A549 (cell line): ENCODE data around the gene RIMS4. TPM values are rescaled to one million over a fixed set of nuclear protein-coding genes. Genes with fewer than 3 reads are reported as not detected.

ENCODE experiments used
- ATAC-seq, 2 experiments: fragments of 200-7000 bp in 1 of 2; fragments of >200 bp in 1 of 2; cut with Nextera tagmentation in 1 of 2; cut with Tn5 transposase in 1 of 2; 3 replicates each; pipeline versions ENCODE4 v1.8.0 to v1.9.1; 2018 to 2020; ENCODE audit warnings: mild to moderate bottlenecking in 1 of 2, moderate library complexity in 1 of 2
- CTCF ChIA-PET: fragments of 300-600 bp; sonication (Branson Sonifier 250); formaldehyde crosslinking; extraction: SDS; loops from one replicate; lab custom pipeline; 2021; ENCODE audit warnings: antibody characterized with exemption, inconsistent platforms; lab: Yijun Ruan, JAX
- POLR2A ChIA-PET: fragments of 350-600 bp; formaldehyde crosslinking; extraction: SDS; loops from one replicate; lab custom pipeline; 2021; ENCODE audit warnings: antibody characterized with exemption, inconsistent platforms; lab: Yijun Ruan, JAX
- DNase-seq, 2 experiments: peaks; one replicate each; pipeline versions ENCODE4 v3.0.0 to v3.0.0-alpha.2; 2011 to 2016; ENCODE audit warnings: low read depth in 1 of 2, low spot score in 1 of 2
- FAIRE-seq: peaks from 2 replicates; lab custom pipeline; 2011; peaks lifted over from hg19 to GRCh38; lab: Jason Lieb, UNC
- H3K27ac ChIP-seq, 2 experiments: fragments of >200 bp; sonication (Bioruptor Twin); formaldehyde crosslinking; 3 replicates each; pipeline ENCODE4 v1.5.1; 2016 to 2017
- H3K4me1 ChIP-seq: fragments of >200 bp; sonication (Bioruptor Twin); formaldehyde crosslinking; 3 replicates; pipeline ENCODE4 v1.6.1; 2016
- H3K4me2 ChIP-seq: fragments of >200 bp; sonication (Bioruptor Twin); formaldehyde crosslinking; 3 replicates; pipeline ENCODE4 v1.6.1; 2016
- H3K4me3 ChIP-seq: fragments of >200 bp; sonication (Bioruptor Twin); formaldehyde crosslinking; 3 replicates; pipeline ENCODE4 v1.5.1; 2016
- H3K9me3 ChIP-seq: fragments of >200 bp; sonication (Bioruptor Twin); formaldehyde crosslinking; 3 replicates; pipeline ENCODE4 v1.6.1; 2016
- BHLHE40 ChIP-seq: IDR thresholded peaks from 2 replicates; pipeline ENCODE4 v1.6.1; 2012; ENCODE audit warnings: low read depth, low read length, inconsistent platforms
- CBX2 ChIP-seq: fragments of 200-600 bp; sonication (generic); IDR thresholded peaks from 2 replicates; pipeline ENCODE4 v1.6.1; 2016; ENCODE audit warnings: low read depth, mild to moderate bottlenecking, borderline replicate concordance
- CBX8 ChIP-seq: fragments of 200-600 bp; sonication (generic); IDR thresholded peaks from 2 replicates; pipeline ENCODE4 v1.6.1; 2016
- CTCF ChIP-seq: fragments of >200 bp; sonication (Bioruptor Twin); formaldehyde crosslinking; IDR thresholded peaks from 3 replicates; pipeline ENCODE4 v1.5.1; 2016
- E2F6 ChIP-seq: IDR thresholded peaks from 2 replicates; pipeline ENCODE4 v1.6.1; 2012; ENCODE audit warnings: low read depth, borderline replicate concordance
- EHMT2 ChIP-seq: fragments of 200-600 bp; sonication (generic); IDR thresholded peaks from 2 replicates; pipeline ENCODE4 v1.6.1; 2016; ENCODE audit warnings: antibody characterized with exemption, low read depth, mild to moderate bottlenecking, moderate library complexity
- EP300 ChIP-seq, 2 experiments: fragments of >200 bp; sonication (Bioruptor Twin); formaldehyde crosslinking; IDR thresholded peaks; 2 replicates in 1 of 2; 3 replicates in 1 of 2; pipeline ENCODE4 v1.6.1; 2016 to 2017
- ESRRA ChIP-seq: fragments of 150-350 bp; IDR thresholded peaks from 2 replicates; pipeline ENCODE4 v1.6.1; 2014; ENCODE audit warnings: mild to moderate bottlenecking, low read length, borderline replicate concordance
- FOXS1 ChIP-seq: fragments of 250-450 bp; sonication (Bioruptor Pico); IDR thresholded peaks from 2 replicates; pipeline ENCODE4 v1.5.0; 2020; ENCODE audit warnings: mild to moderate bottlenecking, moderate library complexity
- HOXB13 ChIP-seq: fragments of 250-450 bp; sonication (Bioruptor Pico); IDR thresholded peaks from 2 replicates; pipeline ENCODE4 v1.5.0; 2020; ENCODE audit warnings: low read depth, mild to moderate bottlenecking, moderate library complexity
- MAFK ChIP-seq: fragments of 450-650 bp; IDR thresholded peaks from 2 replicates; pipeline ENCODE4 v1.6.1; 2014; ENCODE audit not compliant: partially characterized antibody
- MAX ChIP-seq: IDR thresholded peaks from 2 replicates; pipeline ENCODE4 v1.6.1; 2012
- MAZ ChIP-seq: fragments of 150-350 bp; IDR thresholded peaks from 2 replicates; pipeline ENCODE4 v1.6.1; 2014; ENCODE audit warnings: antibody characterized with exemption, low read depth, low read length, borderline replicate concordance
- MYC ChIP-seq: IDR thresholded peaks from 2 replicates; pipeline ENCODE4 v1.6.1; 2012; ENCODE audit warnings: mild to moderate bottlenecking, inconsistent platforms, low read length, improper control_type of control experiment, borderline replicate concordance
- POLR2AphosphoS2 ChIP-seq: conservative IDR thresholded peaks from 2 replicates; pipeline ENCODE4 v1.6.1; 2012; ENCODE audit warnings: low read length, improper control_type of control experiment, inconsistent platforms
- REST ChIP-seq: fragments of 200-600 bp; sonication (generic); IDR thresholded peaks from 2 replicates; pipeline ENCODE4 v1.6.1; 2016; ENCODE audit warnings: antibody characterized with exemption, mild to moderate bottlenecking, moderate library complexity
- RNF2 ChIP-seq: fragments of 200-600 bp; sonication (generic); IDR thresholded peaks from 2 replicates; pipeline ENCODE4 v1.6.1; 2016; ENCODE audit warnings: low read depth, mild to moderate bottlenecking, antibody characterized with exemption, moderate library complexity, borderline replicate concordance
- SREBF2 ChIP-seq: fragments of 450-650 bp; IDR thresholded peaks from 2 replicates; pipeline ENCODE4 v1.6.1; 2014; ENCODE audit warnings: mild to moderate bottlenecking, moderate library complexity
- TFCP2L1 ChIP-seq: fragments of 250-450 bp; sonication (Bioruptor Pico); IDR thresholded peaks from 2 replicates; pipeline ENCODE4 v1.5.0; 2021; ENCODE audit warnings: mild to moderate bottlenecking
- ZC3H11A ChIP-seq: fragments of 450-650 bp; IDR thresholded peaks from 2 replicates; pipeline ENCODE4 v1.6.1; 2014; ENCODE audit warnings: antibody characterized with exemption, mild to moderate bottlenecking
- WGBS: methylation state at CpG from one replicate; pipeline ENCODE4 v1.1.6; 2017; ENCODE audit errors: missing lambda C conversion rate; 5-methylcytosine and 5-hydroxymethylcytosine counted together
- polyA plus RNA-seq, 4 experiments: library from polyadenylated mRNA; depleted of rRNA in 3 of 4; stranded (reverse); fragments of >200 nt; fragmentation: RNase III in 1 of 4; extraction: RNeasy Plus Mini Kit Qiagen cat#74134 plus additional on column Dnase treatment in 1 of 4; gene quantifications; 2 replicates in 3 of 4; 3 replicates in 1 of 4; pipeline ENCODE4 v1.2.3, GENCODE V29; 2011 to 2017

Gene RIMS4
- polyA plus RNA-seq, 2 of the 4 experiments (the other 2 are of a cell fraction) = 0.39 to 1.3 TPM

- DNase-seq = no peak
- H3K27ac ChIP-seq = no peak overlapping the region
- TF ChIP-seq MAZ (no peak), MAX (no peak), HOXB13 (CRISPR knock-in tag) (no peak), FOXS1 (CRISPR knock-in tag) (no peak), MAFK (peak; percentile 48)
- H3K4me2 ChIP-seq = no peak overlapping the region
- ChIA-PET CTCF (interaction anchor here (1.4 to 2.4 kb wide), 2 partner anchors 24 to 91 kb away, joined by 5 to 10 read pairs; no protein-coding TSS in a partner anchor), POLR2A (no interaction called here)
- no peak overlapping the region for H3K4me3 ChIP-seq
- WGBS = 24% methylated on average over 3 of the region's 3 CpGs
- no peaks in the 10 kb centered on the region for H3K4me1 ChIP-seq
- FAIRE-seq = no peak
- ATAC-seq = no peak
- H3K9me3 ChIP-seq = peaks cover 17% of the 10 kb centered on the region
These were observed 27.6 kb upstream of the RIMS4 start for GRCh38 chr20:44837946-44838345.

- FAIRE-seq = no peak
- peaks cover 17% of the 10 kb centered on the region for H3K9me3 ChIP-seq
- TF ChIP-seq POLR2AphosphoS2 (no peak), E2F6 (no peak), ZC3H11A (no peak), EP300 (IDR thresholded peaks at IDR 0.05) (no peak), CTCF (no peak), MYC (no peak), HOXB13 (CRISPR knock-in tag) (no peak), TFCP2L1 (no peak), MAX (no peak), CBX2 (no peak), BHLHE40 (no peak), ESRRA (no peak), SREBF2 (no peak), EHMT2 (no peak), MAFK (no peak), FOXS1 (CRISPR knock-in tag) (no peak), CBX8 (no peak), REST (no peak), RNF2 (no peak)
- ChIA-PET POLR2A (no interaction called here), CTCF (interaction anchor here (0.7 to 2.4 kb wide), 6 partner anchors 10 to 152 kb away, joined by 3 to 10 read pairs (median 4); no protein-coding TSS in a partner anchor)
- no peak overlapping the region for H3K4me3 ChIP-seq
- no peak overlapping the region for H3K27ac ChIP-seq
- 50% methylated on average over 12 of the region's 12 CpGs for WGBS
- no peak for ATAC-seq
- no peak for DNase-seq
- H3K4me2 ChIP-seq = no peak overlapping the region
- no peaks in the 10 kb centered on the region for H3K4me1 ChIP-seq
These were observed 26.3 kb upstream of the RIMS4 start for GRCh38 chr20:44836601-44837120.
